NT2/D1 (cell line): Measurements from ENCODE around the gene SEC63.

Experiments
- DNase-seq: peaks from one replicate; pipeline ENCODE4 v3.0.0-alpha.2; 2011; ENCODE audit warnings: low read depth, low spot score
- H3K27me3 ChIP-seq: 2 replicates; pipeline ENCODE4 v1.6.0; 2011; ENCODE audit warnings: mild to moderate bottlenecking; ENCODE audit not compliant: insufficient read length, insufficient read depth
- H3K36me3 ChIP-seq: 2 replicates; pipeline ENCODE4 v1.6.1; 2011; ENCODE audit warnings: mild to moderate bottlenecking, low read length, mixed read lengths; ENCODE audit not compliant: insufficient read depth, insufficient read length
- H3K4me1 ChIP-seq: 2 replicates; pipeline ENCODE4 v1.5.1; 2011; ENCODE audit not compliant: insufficient read depth, insufficient read length
- H3K4me3 ChIP-seq: 2 replicates; pipeline ENCODE4 v1.5.1; 2011; ENCODE audit warnings: low read depth; ENCODE audit not compliant: insufficient read length
- H3K9ac ChIP-seq: 2 replicates; pipeline ENCODE4 v1.6.0; 2011; ENCODE audit warnings: low read depth; ENCODE audit not compliant: insufficient read length
- H3K9me3 ChIP-seq: 2 replicates; pipeline ENCODE4 v1.5.1; 2011; ENCODE audit warnings: mild to moderate bottlenecking, low read length; ENCODE audit not compliant: insufficient read depth
- SUZ12 ChIP-seq: IDR thresholded peaks from 2 replicates; pipeline ENCODE4 v1.6.1; 2011; ENCODE audit not compliant: insufficient read length, insufficient read depth; ENCODE audit errors: extremely low read depth
- YY1 ChIP-seq: IDR thresholded peaks from 2 replicates; pipeline ENCODE4 v1.6.1; 2011; ENCODE audit not compliant: insufficient read length, insufficient read depth
- ZNF274 ChIP-seq: IDR thresholded peaks from 2 replicates; pipeline ENCODE4 v1.6.1; 2011; ENCODE audit warnings: mild to moderate bottlenecking, low read depth, low read length

The SEC63 gene

GRCh38 chr6:107819217-107819616 lies 138.8 kb downstream of the SEC63 start:
- no peak for DNase-seq
- Histone ChIP-seq H3K9me3 (no peaks in the 10 kb centered on the region), H3K9ac (no peak overlapping the region), H3K4me3 (no peak overlapping the region), H3K36me3 (no peaks in the 10 kb centered on the region), H3K4me1 (peaks cover 8% of the 10 kb centered on the region), H3K27me3 (no peaks in the 10 kb centered on the region)
- TF ChIP-seq ZNF274 (no peak), YY1 (no peak), SUZ12 (no peak)

DNA sequence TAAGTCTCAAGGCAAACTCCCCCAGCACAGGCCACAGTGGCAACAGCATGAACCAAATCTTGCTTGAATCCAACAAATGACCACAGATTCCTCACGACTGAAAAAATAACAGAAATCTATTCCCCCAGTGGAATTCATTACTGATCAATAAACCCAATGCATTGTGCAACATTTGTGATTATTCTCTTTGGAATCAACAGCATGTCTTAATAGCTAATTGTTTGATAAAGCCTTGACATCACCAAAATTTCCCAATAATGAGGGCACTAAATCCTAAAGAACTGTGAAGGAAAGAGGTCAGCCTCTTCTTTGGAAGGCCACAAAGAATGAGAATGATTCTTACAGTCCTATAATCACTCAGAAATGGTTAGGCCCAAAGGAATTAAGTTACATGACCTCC lies 139.7 kb downstream of the SEC63 start:
- no peaks in the 10 kb centered on the region for H3K36me3 ChIP-seq
- H3K9me3 ChIP-seq, result no peaks in the 10 kb centered on the region
- no peak overlapping the region for H3K4me3 ChIP-seq
- H3K4me1 ChIP-seq, result peaks cover 8% of the 10 kb centered on the region
- no peak for DNase-seq
- no peaks in the 10 kb centered on the region for H3K27me3 ChIP-seq
- no peak for TF ChIP-seq ZNF274
- no peak for TF ChIP-seq YY1
- no peak for TF ChIP-seq SUZ12
- no peak overlapping the region for H3K9ac ChIP-seq

DNA sequence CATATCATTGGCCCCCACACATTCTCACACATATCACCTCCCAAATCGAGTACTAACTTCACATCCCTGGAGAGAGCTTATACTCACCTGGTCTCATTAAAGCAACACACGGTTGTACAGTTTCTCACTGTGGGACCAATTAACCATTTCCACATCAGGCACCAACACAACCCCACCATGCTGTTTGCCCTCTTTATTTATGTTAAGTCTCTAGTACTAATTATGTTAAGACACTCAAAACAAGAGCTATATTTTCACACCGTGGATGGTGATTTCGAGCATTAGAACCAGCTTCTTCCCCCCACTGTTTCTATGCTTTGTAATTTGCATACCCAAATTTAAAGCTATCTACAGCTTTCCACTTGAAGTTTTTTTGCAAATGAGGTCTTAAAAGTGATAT lies 140.2 kb downstream of the SEC63 start:
- H3K9me3 ChIP-seq, result no peaks in the 10 kb centered on the region
- TF ChIP-seq ZNF274, result no peak
- no peak for TF ChIP-seq YY1
- TF ChIP-seq SUZ12, result no peak
- H3K9ac ChIP-seq, result no peak overlapping the region
- no peaks in the 10 kb centered on the region for H3K27me3 ChIP-seq
- H3K4me1 ChIP-seq, result peaks cover 8% of the 10 kb centered on the region
- no peak overlapping the region for H3K4me3 ChIP-seq
- H3K36me3 ChIP-seq, result no peaks in the 10 kb centered on the region
- DNase-seq, result no peak
